ENCODE data around the gene SLC25A46.
A peak's percentile ranks its signal among the peaks of the same experiment; 100 is the strongest.
"Not testable (repeated sequence)": the region's sequence is repeated elsewhere in the genome, so short reads cannot be mapped to it uniquely, and the experiment has no call there.

Gene SLC25A46

DNA sequence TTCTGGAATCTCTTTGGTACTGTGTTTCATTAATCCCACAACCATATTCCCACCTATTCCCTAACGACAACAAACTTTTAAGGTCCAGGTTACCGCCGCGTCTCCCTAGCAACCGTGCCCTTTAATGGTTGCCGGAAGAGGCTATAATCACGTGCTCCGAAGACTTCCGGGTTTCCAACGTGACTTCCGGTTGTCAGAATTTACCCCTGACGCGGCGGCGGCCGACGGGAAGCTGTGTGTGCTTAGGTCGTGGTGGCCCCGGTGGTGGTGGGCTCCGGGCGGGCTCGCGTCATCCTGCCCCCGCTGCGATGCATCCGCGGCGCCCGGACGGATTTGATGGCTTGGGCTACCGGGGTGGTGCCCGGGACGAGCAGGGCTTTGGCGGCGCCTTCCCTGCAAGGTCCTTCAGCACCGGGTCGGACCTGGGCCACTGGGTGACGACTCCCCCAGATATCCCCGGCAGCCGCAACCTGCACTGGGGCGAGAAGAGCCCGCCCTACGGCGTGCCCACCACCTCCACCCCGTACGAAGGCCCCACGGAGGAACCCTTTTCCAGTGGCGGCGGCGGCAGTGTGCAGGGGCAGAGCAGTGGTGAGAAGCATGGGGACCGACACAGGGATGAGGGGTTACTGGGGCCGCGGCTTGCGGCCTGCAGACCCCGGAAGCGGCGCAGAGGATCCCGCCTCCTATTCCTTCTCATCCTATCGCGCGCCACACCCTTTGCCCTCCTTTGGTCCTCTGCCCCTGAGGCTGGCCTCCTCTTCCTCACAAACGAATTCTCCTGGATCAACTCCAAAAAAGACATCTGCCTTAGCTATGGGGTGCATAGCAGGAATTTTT lies at the start of gene SLC25A46:
TSS of gene SLC25A46 (plus strand) at position 196 of the 840 bp plus-strand sequence. CDS start at position 309, 113 bp downstream.
- peak; percentile 97 for DNase-seq

DNA sequence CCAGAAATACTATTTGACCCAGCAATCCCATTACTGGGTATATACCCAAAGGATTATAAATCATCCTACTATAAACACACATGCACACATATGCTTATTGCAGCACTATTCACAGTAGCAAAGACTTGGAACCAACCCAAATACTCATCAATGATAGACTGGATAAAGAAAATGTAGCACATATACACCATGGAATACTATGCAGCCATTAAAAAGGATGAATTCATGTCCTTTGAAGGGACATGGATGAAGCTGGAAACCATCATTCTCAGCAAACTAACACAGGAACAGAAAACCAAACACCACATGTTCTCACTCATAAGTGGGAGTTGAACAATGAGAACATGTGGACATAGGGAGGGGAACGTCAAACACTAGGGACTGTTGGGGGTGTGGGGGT lies 48.2 kb upstream of the SLC25A46 start:
- DNase-seq = not testable (repeated sequence)

DNA sequence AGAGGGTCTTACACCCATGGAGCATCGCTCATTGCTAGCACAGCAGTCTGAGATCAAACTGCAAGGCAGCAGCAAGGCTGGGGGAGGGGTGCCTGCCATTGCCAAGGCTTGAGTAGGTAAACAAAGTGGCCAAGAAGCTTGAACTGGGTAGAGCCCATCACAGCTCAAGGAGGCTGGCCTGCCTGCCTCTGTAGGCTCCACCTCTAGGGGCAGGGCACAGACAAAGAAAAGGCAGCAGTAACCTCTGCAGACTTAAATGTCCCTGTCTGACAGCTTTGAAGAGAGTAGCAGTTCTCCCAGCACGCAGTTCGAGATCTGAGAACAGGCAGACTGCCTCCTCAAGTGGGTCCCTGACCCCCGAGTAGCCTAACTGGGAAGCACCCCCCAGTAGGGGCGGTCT lies 46.1 kb upstream of the SLC25A46 start:
- not testable (repeated sequence) for DNase-seq

DNA sequence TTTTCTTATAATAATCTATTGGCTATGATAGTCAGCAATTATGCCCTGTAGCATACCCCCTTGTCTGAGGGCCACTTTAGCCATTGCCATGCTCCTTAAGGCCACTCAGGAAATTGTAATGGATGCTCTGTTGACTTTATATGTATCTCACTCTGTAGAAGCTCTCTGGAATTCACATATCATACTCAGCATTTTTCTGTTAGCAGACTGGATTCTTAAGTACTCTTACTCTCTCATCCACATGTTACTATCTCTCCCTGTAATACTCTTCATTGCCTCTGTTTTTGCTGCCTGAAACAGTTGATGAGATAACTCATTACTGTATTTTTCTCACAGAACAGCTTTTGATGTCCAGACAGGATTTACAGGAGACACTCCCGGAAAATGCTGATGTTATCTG lies 36.5 kb upstream of the SLC25A46 start:
- DNase-seq = no peak

DNA sequence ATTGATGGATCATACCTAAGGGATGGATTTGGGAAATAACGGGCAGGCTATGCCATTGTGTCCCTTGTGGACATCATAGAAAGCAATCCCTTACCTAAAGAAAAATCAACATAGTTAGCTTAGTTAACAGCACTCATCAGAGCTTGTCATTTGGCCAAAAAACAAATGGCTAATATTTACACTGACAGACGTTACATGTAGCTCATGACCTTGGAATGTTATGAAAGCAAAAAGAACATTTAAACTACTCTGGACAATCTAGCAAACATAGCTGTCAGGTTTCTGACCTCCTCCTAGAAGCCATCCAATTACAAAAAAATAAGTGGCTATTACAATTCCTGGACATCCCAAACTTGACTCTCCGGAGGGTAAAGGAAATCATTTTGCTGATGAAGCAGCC lies 36.1 kb upstream of the SLC25A46 start:
- no peak for DNase-seq

DNA sequence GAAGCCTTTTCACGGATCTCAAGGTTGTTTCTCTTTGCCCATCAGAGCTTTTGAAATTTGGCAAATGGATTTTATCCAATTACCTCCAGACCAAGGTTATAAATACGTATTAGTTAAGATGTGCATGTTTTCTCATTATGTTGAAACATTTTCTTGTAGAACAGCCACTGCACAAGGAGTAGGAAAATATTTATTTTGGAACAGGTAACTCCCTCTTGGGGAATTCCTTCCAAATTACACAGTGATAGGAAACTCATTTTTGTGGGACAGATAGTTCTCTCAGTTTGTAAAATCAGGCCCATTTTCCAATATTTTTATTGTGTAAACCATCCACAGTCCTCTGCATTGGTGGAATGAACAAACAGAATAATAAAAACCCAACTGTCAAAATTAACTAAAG lies 35.3 kb upstream of the SLC25A46 start:
- no peak for DNase-seq

DNA sequence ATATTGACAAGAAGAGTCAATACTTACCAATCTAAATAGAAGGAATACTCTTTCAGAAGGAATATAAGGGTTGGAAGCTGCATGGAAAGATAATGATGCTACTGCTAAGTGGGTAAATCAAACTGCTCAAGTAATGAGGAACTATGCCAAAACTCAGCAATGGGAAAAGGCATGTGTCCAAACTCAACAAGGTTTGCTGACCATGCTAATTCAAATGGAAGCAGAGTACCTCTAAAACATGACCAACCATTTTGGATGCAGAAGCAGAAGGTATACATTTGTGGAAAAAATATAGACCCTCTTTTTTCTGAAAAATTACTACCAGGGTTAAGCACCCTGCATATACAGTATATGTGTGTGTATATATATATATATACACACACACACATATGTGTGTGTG lies 33.5 kb upstream of the SLC25A46 start:
- DNase-seq = no peak

DNA sequence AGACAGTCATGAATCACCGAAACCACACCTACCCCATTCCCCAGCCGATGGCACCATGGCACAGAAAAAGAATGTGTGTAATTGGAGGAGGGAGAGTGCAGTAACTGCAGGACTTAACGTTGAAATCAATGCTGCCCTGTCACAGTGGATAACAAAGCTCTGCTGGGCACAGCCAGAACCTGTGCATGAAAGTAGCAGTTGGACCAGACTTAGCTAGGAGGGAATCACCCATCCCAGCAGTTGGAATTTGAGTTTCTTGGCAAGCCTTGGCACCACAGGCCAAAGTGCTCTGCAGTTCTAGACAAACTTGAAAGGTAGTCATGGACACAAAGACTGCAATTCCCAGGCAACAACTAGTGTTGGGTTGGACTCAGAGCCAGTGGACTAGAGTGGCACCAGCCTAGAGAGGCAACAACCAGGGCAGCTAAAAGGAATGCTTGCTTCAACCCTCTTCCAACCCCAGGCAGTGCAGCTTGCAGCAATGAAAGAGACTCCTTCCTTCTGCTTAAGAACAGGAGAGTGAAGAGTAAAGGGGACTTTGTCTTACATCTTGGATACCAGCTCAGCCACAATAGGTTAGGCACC lies 31.5 kb upstream of the SLC25A46 start:
- DNase-seq = no peak

- no peak for DNase-seq
These were observed 22.3 kb upstream of the SLC25A46 start for GRCh38 chr5:110716247-110717245.

- no peak for DNase-seq
These were observed 20.5 kb upstream of the SLC25A46 start for GRCh38 chr5:110718311-110718710.

DNA sequence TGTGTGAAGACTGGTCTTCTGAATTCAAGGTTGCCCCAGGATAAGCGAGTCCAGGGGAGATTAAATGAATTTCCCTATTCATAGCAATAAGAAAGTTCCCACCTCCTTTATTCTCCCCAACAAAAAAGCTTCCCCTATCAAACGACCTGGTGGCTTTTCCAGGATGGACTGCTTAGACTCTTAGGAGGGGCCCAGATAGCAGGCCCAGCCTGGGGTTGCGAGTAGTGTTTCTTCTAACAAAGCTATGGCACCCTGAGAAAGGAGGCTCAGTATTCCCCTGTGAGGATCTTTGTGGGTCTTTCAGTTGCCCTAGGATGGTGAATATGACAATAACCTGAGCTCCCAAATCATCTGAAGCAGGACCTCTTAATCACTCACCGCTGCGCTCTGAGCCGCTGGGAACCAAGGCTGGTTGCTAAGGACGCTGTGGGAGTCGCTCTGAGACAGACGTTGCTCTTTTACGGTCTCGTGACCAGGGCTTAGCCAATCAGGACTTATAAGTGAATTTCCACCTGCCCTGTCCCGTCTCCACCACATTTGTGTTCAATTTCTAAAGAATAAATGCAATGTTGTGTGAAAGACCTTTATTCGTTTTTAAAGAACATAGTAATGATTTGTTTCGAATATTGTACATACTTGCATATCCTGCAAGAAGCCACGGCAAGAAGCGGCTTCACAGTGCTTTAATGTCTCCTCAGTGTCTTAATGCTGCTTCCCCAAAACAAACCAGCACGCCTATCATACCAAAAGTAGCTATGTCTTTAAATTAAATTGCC lies 12.4 kb upstream of the SLC25A46 start, which contains the start of gene TMEM232:
TSS of gene TMEM232 (minus strand) at position 423 of the 776 bp plus-strand sequence. CDS start 59,319 bp downstream, outside the sequence.
- peak; percentile 93 for DNase-seq

- DNase-seq = peak; percentile 59
These were observed 11.8 kb upstream of the SLC25A46 start for GRCh38 chr5:110727025-110727314.

GRCh38 chr5:110731499-110731898 lies 7.3 kb upstream of the SLC25A46 start:
- DNase-seq = not testable (repeated sequence)

- no peak for DNase-seq
These were observed 4.7 kb upstream of the SLC25A46 start for GRCh38 chr5:110734101-110734500.

GRCh38 chr5:110735556-110735955 lies 3.3 kb upstream of the SLC25A46 start:
- DNase-seq = no peak

DNA sequence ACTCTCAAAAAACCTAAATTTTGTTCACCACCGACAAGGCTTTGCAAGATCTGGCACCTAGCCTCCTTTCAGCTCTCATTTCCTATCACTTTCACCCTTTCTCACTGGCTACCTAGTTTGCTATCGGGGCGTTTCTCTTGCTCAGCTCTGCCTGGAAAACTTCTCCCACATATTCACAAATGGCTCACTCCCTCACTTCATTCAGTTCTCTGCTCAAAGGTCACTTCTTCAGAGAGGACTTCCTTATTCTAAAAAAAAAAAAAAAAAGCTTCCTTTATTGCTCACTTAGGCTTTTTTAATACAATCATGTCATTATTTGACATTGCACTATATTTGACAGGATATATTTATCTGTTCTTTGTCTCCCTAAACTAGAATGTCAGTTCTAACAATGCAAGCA lies 2.1 kb upstream of the SLC25A46 start:
- no peak for DNase-seq

GRCh38 chr5:110738503-110738811 lies 350 bp upstream of the SLC25A46 start:
- no peak for DNase-seq

- no peak for DNase-seq
These were observed 13.3 kb downstream of the SLC25A46 start for GRCh38 chr5:110751902-110752762.

DNA sequence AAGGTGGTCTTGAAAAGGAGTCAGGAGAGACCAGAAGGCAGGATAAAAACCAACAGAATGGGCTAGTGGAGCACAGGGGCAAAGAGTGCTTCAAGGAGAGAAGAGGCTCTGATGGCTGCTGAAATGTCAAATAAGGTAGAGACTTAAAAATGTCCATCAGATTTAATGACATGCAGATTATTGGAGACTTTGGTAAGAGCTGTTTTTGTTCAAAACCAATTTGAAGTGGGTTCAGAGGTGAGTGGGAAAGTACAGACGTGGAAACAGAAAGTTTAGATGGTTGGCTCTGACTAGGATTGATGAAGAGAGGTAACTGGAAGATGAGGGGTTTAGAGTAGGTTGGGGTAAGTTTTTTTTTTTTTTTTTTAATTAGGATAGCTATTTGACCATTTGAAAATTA lies 14.1 kb downstream of the SLC25A46 start:
- no peak for DNase-seq

DNA sequence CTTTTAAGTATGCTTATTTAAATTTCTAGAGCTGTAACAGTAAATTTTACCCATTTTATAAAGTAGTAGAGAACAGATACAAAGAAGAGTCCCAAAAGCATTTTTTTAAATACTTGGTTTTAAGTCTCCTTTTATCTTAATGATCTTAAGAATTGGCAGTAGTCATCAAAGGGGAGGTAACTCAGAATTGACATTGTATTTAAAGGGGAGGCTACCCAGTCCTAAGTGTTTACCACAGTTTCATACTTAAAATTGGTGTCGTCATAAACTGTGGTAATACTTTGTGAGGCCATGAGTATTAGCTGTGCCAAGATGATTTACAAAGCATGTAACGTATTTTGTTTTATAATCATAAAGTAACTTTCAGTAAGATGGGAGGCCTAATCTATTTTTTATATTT lies 14.8 kb downstream of the SLC25A46 start:
- DNase-seq = peak; percentile 44

DNA sequence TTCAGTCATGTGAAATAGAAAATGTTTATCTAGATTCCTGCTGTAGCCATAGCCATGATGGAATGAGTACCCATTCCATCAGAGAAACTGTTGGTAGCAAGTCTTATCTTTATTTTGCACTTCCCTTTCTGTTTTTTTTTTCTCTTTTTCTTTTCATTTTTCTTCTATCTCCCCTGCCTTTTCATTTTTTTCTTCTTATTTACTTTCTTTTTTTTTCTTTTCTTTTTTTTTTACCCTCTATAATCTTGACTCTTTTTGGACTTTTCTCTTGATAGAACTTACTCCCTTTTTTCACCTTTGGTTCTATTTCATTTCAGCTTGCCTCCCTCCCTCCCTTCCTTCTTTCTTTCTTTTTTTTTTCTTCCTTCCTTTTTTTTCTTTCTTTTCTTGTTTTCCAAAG lies 15.4 kb downstream of the SLC25A46 start:
- DNase-seq = peak; percentile 22
